Measurements from ENCODE around the gene ADISSP.
A peak's percentile ranks its signal among the peaks of the same experiment; 100 is the strongest.

Gene ADISSP

DNA sequence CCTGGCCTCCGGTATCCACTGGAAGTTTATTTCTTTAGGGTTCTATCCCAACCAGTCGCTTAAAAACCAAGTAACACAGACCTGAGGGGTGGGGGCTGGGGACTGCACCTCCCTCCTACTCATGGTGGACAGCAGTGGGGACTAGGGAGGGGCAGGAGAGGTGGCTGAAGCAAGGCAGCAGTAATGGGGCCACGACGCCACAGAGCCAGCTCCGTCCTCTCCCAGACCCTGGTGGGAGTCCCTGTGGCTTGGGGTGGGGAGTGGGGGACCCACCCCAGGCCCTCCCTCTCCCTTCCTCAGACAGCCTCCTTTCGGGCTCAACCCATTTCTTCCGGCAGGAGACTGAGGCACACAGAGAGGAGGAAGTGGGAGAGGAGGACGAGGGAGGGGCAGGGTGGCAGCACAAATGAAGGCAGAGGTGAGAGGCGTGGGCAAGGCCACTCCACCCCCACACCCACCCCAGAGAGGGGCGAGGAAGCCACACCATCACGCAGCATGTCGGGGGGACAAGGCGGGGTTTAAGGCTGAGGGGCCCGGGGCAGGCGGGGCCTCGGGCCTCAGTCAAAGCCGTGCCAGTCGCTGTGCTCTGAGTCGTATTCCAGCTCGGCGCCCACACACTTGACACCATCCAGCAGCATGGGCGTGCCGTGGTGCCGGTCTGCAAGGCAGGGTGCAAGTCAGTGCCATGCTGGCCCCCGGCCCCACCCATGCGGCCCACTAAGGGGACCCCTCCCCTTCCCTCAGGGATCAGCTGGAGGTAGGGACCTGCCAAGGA, 13.9 kb downstream of the ADISSP start:
- no peak for DNase-seq

DNA sequence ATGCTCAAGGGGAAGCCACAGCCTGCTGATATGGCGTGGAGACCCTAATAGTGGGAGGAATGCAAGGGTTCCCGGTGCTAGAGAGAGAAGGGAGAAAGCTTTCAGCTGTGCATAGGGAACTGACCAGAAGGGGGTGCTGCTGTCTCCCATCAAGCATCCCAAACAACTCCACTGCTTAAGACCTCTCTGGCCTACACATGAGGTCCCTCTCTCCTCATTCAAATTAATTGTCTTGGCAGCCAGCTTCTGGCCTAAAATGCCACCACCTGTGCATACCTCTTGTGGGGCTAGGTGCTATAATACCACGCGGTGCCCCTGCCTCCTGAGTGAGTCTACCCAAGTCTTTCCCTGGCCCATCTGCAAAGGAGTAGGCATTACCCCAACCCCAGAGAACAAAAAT, 14.5 kb downstream of the ADISSP start:
- peak; percentile 84 for DNase-seq

DNA sequence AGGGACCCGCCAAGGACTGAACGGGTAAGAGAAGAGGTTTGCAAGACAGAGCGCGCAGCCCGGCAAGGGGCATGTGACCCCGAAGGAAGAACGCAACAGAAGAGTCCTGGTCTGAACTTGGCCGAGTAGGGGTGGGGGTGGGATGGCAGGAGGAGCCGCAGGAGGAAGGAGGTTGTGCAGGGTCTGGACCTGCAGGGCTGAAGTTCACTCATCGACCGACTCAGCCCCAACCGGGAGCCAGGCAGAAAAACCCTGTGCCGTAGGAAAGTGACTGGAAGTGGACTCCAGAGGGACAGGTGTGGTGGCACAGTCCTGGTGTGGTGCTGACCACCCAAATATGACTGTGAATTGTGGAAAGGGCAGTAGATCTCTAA, 15.2 kb downstream of the ADISSP start:
- DNase-seq = no peak

DNA sequence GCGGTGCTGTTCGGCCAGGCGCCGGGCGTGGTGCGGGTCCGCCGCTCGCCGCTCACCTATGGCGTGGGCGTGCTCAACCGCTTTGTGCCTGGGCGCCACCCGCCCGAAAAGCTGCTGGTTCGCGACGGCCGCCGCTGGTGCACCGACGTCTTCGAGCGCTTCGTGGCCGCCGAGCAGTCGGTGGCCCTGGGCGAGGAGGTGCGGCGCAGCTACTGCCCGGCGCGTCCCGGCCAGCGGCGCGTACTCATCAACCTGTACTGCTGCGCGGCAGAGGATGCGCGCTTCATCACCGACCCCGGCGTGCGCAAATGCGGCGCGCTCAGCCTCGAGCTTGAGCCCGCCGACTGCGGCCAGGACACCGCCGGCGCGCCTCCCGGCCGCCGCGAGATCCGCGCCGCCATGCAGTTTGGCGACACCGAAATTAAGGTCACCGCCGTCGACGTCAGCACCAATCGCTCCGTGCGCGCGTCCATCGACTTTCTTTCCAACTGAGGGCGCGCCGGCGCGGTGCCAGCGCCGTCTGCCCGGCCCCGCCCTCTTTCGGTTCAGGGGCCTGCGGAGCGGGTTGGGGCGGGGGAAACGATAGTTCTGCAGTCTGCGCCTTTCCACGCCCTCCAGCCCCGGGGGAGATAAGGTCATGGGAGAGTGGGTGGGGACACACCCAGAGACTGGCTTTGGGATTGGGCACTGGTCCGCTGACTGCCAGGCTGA, 15.7 kb downstream of the ADISSP start:
- DNase-seq = peak; percentile 84

DNA sequence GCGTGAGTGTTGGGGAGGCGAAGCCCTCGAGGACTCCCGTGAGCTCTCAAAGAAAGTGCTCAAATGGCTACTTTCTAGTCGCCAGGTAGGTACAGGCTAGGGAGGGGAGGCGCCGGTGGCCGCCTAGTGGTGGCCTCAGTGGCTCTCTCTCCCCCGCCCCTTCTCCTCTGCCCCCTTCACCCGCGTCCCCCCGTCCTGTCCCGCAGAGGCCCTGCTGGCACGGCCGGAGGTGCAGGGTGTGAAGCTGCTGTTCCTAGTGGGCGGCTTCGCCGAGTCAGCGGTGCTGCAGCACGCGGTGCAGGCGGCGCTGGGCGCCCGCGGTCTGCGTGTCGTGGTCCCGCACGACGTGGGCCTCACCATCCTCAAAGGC, 16.3 kb downstream of the ADISSP start:
- no peak for DNase-seq

DNA sequence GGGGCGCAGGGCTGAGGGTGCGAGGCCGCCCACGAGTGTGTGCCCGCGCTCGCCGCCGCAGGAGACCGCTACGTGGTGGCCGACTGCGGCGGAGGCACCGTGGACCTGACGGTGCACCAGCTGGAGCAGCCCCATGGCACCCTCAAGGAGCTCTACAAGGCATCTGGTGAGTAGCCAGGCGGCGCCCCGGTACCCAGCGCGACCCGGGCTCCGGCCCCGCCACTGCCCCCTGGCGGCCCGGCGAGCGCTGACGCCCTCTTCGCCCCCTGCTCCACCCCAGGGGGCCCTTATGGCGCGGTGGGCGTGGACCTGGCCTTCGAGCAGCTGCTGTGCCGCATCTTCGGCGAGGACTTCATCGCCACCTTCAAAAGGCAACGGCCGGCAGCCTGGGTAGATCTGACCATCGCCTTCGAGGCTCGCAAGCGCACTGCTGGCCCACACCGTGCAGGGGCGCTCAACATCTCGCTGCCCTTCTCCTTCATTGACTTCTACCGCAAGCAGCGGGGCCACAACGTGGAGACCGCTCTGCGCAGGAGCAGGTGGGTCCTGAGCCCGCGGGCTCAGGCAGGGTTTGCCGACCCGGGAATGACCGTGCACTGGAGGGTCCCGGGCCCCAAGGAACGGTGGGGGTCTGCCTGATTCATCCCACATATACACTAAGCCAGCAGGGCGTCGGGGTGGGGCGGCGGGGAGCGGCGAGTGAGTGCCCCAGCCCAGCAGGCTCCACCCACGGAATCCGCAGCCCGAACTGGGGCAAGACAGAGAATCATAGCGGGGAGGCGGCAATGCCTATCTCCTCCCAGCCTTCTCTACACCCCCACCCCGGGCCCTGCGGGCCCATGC, 17.6 kb downstream of the ADISSP start:
- DNase-seq = peak; percentile 92

DNA sequence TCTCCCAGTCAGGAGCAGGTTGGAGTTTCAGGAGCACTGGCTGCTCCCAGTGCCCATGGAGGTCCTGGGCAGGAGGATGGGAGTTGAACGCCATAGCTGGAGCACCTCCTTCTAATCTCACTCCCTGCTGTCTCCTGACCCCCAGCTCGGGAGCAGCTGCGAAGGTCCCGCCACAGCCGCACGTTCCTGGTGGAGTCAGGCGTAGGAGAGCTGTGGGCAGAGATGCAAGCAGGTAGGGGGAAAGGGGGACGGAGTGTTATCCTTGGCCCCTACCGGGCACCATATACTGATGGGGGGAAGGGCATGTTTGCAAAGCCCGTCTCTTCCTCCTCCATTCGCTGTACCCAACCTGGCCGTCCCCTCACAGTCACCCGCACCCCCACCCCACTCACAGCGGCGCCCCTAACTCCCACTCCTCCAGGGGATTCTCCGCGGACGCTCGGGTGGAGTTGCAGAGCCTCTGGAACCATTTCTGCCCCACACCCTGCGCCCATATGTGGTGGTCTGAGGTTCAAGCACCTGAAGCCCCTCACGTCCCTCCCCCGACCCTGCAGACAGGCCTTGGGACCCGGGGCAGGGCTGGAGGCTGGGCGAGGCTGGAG, 18.4 kb downstream of the ADISSP start:
- peak; percentile 45 for DNase-seq

DNA sequence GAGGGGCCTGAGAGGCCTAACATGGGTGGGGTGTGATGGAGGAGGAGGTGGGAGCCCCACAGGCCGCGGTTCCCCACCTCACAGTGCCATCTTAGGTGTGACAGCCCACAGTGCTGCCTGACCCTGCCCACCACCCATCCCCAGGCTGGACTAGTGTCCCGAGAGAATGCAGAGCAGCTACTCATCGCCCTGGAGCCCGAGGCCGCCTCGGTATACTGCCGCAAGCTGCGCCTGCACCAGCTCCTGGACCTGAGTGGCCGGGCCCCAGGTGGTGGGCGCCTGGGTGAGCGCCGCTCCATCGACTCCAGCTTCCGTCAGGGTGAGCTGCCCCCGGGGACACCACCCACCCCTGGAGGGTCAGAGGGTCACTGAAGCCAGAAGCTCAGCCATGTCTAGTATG, 19.5 kb downstream of the ADISSP start:
- no peak for DNase-seq

DNA sequence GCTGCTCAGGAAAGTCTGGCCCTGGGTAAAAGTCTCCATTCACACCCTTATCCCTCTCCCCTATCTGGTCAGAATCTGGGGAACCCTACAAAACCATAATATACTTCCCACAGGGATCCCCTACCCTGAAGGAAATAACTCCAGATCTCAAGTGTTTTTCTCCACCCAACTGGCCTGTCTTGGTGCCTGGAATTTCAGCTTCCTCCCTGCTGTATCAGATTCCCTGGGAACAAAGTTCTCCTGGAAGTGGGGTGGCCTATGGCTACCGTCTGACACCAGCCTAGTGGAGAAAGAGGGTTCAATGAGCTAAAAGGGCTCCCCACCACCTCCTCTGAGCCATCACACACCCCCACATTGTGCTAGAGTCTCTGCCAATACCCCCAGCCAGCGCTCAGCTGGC, 20.1 kb downstream of the ADISSP start:
- DNase-seq = no peak

DNA sequence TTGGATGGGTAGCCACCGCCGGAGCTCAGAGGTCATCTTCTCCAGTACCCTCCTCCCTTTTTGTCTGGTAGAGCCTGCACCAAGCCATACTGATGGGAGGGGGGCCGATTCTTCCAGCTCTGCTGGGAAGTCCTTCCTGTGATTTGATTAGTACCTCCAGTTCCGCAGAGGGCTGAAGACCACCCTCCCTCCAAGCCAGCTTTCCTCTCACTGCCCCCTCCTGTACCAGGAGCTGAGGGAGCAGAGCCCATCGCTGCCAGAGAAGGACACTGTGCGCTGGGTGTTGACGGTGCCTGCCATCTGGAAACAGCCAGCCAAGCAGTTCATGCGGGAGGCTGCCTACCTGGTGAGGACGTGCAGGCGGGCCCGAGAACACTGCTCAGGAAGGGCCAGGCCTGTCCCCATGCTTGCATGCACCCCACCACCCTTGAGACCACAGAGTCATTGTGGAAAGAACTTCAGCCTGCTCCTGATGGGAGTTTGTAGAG, 21.8 kb downstream of the ADISSP start:
- no peak for DNase-seq

DNA sequence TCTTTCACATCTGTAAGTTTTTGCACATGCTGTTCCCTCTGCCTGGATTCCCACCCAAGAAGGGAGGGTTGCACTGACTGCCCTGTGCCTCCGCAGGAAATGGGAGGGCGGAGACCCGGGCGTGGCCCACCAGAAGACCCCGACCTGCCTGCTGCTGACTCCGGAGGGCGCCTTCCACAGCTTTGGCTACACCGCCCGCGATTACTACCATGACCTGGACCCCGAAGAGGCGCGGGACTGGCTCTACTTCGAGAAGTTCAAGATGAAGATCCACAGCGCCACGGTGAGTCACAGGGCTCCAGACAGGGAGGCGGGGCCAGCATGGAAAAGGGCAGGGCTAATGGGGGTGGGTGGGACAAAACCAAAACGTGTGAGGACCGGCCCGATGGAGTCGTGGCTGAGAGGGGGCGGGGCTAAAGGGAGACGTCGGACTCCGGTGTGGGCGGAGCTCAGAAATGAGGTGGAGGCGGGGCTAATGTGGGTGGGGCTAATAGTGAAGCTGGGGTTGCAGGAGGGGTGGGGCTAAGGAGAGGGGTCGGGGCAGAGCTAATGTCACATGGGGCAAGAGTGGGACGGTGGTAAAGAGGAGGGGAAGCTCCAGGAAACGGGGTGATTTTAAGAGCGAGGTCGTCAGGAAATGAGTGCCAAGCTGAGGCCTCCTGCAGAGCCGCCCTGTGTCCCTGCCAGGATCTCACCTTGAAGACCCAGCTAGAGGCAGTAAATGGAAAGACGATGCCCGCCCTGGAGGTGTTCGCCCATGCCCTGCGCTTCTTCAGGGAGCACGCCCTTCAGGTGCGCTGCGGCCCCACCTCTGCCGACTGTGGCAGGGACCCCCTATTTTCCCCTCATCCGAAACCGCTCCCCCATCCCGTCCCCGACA, 22.5 kb downstream of the ADISSP start:
- DNase-seq = peak; percentile 85

DNA sequence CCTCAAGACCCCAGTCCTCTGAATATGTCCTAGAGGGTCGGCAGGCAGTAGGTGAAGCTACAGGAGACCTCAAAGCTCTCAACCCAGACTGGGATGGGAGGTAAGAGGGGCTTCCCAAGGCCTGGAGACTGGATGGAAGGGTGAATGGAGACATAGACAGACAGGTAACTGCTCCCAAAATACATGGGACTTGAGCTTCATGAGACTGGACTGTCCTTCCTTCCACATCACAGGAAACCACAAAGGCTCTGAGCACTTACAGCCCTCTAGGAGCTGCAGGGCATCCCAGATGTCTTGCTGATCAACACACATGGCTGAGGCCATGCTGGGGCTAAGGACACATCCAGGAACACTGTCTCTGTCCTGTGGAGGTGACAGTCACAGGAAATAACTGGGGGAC, 23.5 kb downstream of the ADISSP start:
- no peak for DNase-seq

DNA sequence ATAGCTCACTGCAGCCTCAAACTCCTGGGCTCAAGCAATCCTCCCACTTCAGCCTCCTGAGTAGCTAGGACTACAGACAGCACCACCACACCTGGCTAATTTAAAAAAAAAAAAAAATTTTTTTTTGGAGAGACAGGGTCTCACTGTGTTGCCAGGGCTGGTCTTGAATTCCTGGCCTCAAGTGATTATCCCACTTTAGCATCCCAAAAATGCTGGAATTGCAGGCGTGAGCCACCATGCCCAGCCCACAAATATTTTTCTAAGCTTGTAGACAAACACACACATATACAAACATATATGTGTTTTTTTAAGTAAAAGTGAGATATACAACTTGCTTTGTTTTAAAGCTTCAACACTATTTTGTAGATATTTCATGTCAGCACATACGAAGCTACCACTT, 24.3 kb downstream of the ADISSP start:
- DNase-seq = no peak

DNA sequence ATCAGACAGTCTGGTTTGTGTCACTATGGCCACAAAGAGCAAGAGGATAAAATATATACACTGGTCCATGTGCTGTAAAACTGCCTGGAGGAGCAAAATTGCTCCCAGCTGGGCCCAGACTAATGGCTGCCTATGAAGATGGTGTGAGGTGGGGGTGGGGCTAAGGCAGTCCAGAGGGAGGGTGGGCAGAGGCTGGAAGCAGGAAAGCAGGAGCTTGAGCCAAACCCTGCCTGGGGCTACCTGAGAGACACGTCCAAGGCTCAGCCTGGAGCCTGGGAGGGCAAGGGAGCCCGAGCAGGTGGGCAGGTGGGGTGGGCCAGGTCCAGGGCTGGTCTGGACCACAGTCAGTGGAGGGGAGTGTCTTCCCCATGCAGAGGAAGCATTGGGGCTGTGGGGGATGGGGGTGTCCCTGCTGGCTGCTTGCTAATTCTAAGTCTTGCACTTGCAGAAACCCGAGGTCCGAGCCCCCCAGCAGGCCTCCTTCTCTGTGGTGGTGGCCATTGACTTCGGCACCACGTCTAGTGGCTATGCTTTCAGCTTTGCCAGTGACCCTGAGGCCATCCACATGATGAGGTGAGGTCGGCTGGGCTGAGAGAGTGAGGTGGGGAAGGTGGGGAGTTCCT, 25.6 kb downstream of the ADISSP start:
- no peak for DNase-seq

DNA sequence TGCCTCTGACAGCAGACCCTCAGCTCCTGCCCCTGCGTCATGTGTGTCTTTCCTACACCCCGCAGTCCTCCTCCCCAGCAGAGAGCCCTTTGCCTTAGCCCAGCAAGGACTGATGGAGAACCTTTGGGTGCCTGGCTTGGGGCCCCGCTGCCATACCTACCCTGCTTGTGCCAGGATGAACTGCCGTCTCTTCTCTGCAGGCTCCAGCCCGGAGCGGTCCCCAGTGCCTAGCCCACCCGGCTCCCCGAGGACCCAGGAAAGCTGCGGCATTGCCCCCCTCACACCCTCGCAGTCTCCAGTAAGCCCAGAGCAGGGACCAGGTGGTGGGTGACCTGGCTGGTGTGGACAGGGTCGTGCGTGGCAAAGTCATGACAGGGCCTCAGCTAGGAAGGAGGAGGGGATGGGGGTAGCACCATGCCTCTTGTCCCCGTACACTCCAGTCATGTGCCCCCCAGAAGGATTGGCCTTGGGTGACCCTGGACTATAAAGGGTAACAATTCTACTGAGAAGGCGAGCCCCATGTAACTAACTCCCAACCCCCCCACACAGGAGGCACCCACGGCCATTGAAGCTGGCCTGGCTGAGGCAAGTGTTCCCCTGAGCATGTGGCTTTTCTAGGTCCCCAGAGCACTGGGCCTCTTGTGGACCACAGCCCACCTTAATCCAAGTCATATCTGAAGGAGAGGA, 26.8 kb downstream of the ADISSP start:
- DNase-seq = no peak

DNA sequence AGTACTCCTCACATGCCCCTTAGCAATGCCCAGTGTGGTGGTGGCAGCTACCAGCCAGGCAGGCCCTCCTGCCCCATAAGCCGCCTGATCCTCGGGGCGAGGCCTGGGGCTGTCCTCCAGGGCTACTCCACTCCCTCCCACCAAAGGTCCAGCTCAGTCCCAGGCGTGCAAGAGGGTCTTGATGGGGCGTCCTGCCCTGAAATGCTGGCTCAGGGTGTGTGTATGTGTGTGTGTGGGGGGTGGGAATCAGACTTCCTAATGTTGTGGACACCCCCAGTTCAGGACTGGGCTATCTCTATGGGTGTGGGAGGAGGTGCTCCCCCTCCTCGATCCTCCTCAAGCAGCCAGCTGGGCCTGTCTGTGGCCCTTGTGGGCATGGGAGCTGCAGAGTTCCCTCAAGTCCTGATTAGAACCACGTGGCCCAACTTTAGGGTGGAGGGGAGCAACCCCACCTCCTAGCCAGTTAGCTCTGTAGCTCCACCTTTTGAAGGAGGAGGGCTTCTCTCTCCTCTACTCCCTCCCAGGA, 27.6 kb downstream of the ADISSP start:
- no peak for DNase-seq

DNA sequence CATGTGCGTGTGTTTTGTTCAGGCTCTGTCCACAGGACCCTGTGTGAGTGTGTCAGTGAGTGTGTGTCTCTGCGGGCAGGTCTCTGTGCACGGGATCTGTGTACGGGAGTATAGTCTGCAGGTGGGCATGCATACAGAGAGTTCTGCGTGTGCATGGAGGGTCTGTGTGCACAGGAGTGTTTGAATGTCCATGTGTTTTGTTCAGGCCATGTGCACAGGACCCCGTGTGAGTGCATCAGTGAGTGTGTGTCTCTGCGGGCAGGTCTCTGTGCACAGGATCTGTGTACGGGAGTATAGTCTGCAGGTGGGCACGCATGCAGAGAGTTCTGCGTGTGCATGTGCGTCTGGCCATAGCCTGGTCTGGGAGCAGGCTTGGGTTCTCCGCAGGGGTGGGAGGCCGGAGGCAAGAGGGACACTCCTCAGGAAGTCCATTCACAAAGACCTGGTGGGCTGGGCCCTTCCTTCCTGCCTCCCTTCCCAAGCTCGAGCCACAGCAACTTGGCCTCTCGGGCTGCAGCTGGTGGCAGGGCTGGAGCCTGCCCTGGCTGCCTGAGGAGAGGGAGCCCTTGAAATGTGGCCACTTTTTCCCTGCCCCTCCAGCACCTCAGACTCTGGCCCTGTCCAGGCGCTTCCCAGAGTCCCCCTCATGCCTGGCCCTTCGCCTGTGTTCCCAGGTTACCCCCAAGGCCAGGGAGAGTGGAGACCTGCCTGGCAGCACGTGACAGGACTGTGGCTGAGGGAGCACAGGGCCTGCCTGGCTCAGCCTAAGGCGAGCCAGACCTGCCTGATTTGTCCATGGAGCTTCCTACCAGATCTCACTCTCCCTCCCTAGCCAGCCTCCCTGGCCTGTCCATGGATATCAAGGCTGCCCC, 28.3 kb downstream of the ADISSP start:
- no peak for DNase-seq

DNA sequence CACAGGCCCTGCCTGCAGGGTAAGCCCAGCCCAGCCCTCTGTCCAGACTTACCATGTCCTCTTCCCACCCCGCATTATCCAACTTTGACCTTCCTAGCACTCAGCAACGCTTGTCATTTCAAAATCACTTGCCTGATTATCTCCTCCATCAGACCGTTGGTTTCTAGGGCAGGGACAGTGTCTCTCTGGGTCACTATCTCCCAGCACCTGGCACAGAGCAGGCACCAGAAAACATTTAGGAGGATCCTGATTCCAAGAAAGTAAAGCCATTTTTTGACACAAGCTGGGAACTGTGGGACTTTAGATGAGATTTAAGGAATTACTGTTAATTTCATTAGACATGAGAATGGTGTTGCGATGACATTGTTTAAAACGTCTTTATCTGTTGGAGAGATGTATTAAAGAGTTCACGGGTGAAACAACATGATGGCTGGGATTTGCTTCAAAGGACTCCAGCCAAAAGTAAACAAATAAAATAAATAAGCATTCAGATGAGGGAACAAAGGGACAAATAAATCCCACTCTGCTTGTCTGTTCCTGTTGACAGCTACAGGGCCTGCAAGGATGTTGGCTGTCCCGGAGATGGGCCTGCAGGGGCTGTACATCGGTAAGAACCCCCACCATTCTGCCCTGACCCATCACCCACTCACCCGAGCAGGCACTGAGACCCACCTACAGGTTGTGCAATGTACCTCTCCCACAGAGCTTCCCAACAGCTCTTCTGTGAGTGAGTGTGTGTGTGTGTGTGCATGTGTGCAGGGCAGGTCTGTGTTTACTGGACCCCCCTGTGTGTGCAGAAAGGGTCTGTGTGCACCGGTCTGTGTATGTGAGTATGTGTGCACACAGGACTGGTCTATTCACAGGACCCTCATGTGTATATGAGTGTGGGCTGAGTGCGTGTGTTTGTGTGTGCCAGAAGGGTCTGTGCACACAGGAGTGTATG, 29.2 kb downstream of the ADISSP start:
- DNase-seq = no peak

DNA sequence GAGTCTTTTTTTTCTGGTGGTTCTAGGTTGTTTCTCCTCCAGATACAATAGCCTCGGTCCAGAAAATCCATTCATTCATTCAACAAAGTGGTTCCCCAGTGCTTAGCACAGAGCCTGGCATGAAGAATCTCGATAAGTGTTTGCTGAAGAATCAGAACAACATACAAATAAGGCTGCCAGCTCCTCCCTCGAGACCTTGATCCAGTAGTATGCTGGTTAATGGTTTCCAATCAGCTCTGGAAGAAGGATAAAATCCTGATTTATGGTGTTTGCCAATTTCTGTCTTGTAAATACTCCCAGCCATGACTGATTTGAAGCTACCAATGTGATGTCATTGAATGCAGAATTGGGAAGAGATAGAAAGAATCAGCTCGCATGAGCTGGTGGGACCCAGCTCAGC, 31.8 kb downstream of the ADISSP start:
- DNase-seq = no peak

Data from NCI-H82 (cell line).